ENCODE data around the gene PDK3. TPM values are rescaled to one million over a fixed set of nuclear protein-coding genes. Genes with fewer than 3 reads are reported as not detected.

PDK3 gene
- total RNA-seq, 1 donor, result 9.0 TPM

GRCh38 chrX:24563291-24564010, 98.4 kb downstream of the PDK3 start:
- Histone ChIP-seq H3K27me3 (ENCODE audit: insufficient read depth, low read length) (peaks cover 6% of the 10 kb centered on the region), H3K36me3 (ENCODE audit: insufficient read depth, low read length) (no peaks in the 10 kb centered on the region), H3K27ac (ENCODE audit: low read depth, low read length) (no peak overlapping the region), H3K4me2 (ENCODE audit: insufficient read depth, low read length) (no peak overlapping the region), H3K4me1 (ENCODE audit: insufficient read depth, low read length) (no peaks in the 10 kb centered on the region), H3K9me3 (ENCODE audit: low read depth, low read length) (no peaks in the 10 kb centered on the region), H4K20me1 (ENCODE audit: insufficient read depth, low read length) (no peaks in the 10 kb centered on the region), H3K79me2 (ENCODE audit: insufficient read depth, low read length) (no peaks in the 10 kb centered on the region), H2AFZ (ENCODE audit: low read length) (no peak overlapping the region), H3K4me3 (ENCODE audit: insufficient read depth, low read length) (no peak overlapping the region)
- no peak for DNase-seq (ENCODE audit: insufficient read length, low spot score, missing footprints)
- TF ChIP-seq, protein P1, sequence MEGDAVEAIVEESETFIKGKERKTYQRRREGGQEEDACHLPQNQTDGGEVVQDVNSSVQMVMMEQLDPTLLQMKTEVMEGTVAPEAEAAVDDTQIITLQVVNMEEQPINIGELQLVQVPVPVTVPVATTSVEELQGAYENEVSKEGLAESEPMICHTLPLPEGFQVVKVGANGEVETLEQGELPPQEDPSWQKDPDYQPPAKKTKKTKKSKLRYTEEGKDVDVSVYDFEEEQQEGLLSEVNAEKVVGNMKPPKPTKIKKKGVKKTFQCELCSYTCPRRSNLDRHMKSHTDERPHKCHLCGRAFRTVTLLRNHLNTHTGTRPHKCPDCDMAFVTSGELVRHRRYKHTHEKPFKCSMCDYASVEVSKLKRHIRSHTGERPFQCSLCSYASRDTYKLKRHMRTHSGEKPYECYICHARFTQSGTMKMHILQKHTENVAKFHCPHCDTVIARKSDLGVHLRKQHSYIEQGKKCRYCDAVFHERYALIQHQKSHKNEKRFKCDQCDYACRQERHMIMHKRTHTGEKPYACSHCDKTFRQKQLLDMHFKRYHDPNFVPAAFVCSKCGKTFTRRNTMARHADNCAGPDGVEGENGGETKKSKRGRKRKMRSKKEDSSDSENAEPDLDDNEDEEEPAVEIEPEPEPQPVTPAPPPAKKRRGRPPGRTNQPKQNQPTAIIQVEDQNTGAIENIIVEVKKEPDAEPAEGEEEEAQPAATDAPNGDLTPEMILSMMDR (IDR thresholded peaks at IDR 0.05; ENCODE audit: extremely low read depth, low read depth, low read length), result no peak

- H3K27ac ChIP-seq (ENCODE audit: low read depth, low read length), result no peak overlapping the region
- peaks cover 6% of the 10 kb centered on the region for H3K27me3 ChIP-seq (ENCODE audit: insufficient read depth, low read length)
- H3K4me3 ChIP-seq (ENCODE audit: insufficient read depth, low read length), result no peak overlapping the region
- no peaks in the 10 kb centered on the region for H4K20me1 ChIP-seq (ENCODE audit: insufficient read depth, low read length)
- H3K36me3 ChIP-seq (ENCODE audit: insufficient read depth, low read length), result no peaks in the 10 kb centered on the region
- TF ChIP-seq, protein P1 (IDR thresholded peaks at IDR 0.05; ENCODE audit: extremely low read depth, low read depth, low read length), result no peak
- H3K79me2 ChIP-seq (ENCODE audit: insufficient read depth, low read length), result no peaks in the 10 kb centered on the region
- H2AFZ ChIP-seq (ENCODE audit: low read length), result no peak overlapping the region
- DNase-seq (ENCODE audit: insufficient read length, low spot score, missing footprints), result no peak
- no peak overlapping the region for H3K4me2 ChIP-seq (ENCODE audit: insufficient read depth, low read length)
- no peaks in the 10 kb centered on the region for H3K9me3 ChIP-seq (ENCODE audit: low read depth, low read length)
- H3K4me1 ChIP-seq (ENCODE audit: insufficient read depth, low read length), result no peaks in the 10 kb centered on the region
These were observed 101.2 kb downstream of the PDK3 start for GRCh38 chrX:24566240-24566639.

GRCh38 chrX:24567169-24567568, 102.1 kb downstream of the PDK3 start:
- no peak for DNase-seq (ENCODE audit: insufficient read length, low spot score, missing footprints)

DNA sequence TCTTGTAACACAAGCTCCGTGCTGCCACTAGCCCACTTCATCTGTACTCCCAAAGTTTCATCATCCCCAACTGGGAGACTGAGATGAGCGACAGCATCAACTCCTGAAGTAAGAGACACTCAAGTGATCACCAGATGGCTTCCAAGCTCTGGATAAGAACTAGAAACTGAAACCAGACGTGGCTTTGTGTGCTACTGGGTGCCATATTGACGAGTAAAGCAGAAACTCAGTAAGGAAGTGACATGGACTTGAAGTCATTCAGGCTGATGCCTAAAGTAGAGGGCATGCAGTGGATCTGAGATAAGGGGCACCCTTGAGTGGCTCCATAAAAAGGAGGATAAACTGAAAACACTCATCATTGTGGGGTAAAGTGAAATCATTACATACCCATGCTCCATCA, 109.7 kb downstream of the PDK3 start:
- no peak overlapping the region for H3K27ac ChIP-seq (ENCODE audit: low read depth, low read length)
- no peak for DNase-seq (ENCODE audit: insufficient read length, low spot score, missing footprints)
- H3K4me2 ChIP-seq (ENCODE audit: insufficient read depth, low read length), result no peak overlapping the region
- H2AFZ ChIP-seq (ENCODE audit: low read length), result no peak overlapping the region
- no peaks in the 10 kb centered on the region for H3K4me1 ChIP-seq (ENCODE audit: insufficient read depth, low read length)
- TF ChIP-seq, protein P1 (IDR thresholded peaks at IDR 0.05; ENCODE audit: extremely low read depth, low read depth, low read length), result no peak
- H4K20me1 ChIP-seq (ENCODE audit: insufficient read depth, low read length), result no peaks in the 10 kb centered on the region
- H3K79me2 ChIP-seq (ENCODE audit: insufficient read depth, low read length), result no peaks in the 10 kb centered on the region
- H3K27me3 ChIP-seq (ENCODE audit: insufficient read depth, low read length), result no peaks in the 10 kb centered on the region
- no peaks in the 10 kb centered on the region for H3K36me3 ChIP-seq (ENCODE audit: insufficient read depth, low read length)
- no peak overlapping the region for H3K4me3 ChIP-seq (ENCODE audit: insufficient read depth, low read length)
- no peaks in the 10 kb centered on the region for H3K9me3 ChIP-seq (ENCODE audit: low read depth, low read length)

More at GRCh38 chrX:24567169-24567568, 102.1 kb downstream of the PDK3 start:
- Histone ChIP-seq H3K27me3 (ENCODE audit: insufficient read depth, low read length) (peaks cover 6% of the 10 kb centered on the region), H3K27ac (ENCODE audit: low read depth, low read length) (no peak overlapping the region), H3K9me3 (ENCODE audit: low read depth, low read length) (no peaks in the 10 kb centered on the region), H2AFZ (ENCODE audit: low read length) (no peak overlapping the region), H4K20me1 (ENCODE audit: insufficient read depth, low read length) (no peaks in the 10 kb centered on the region), H3K36me3 (ENCODE audit: insufficient read depth, low read length) (no peaks in the 10 kb centered on the region), H3K4me3 (ENCODE audit: insufficient read depth, low read length) (no peak overlapping the region), H3K4me2 (ENCODE audit: insufficient read depth, low read length) (no peak overlapping the region), H3K79me2 (ENCODE audit: insufficient read depth, low read length) (no peaks in the 10 kb centered on the region), H3K4me1 (ENCODE audit: insufficient read depth, low read length) (no peaks in the 10 kb centered on the region)
- TF ChIP-seq, protein P1 (IDR thresholded peaks at IDR 0.05; ENCODE audit: extremely low read depth, low read depth, low read length), result no peak

All from osteoblast (primary cell).